GM19467 (cell line): ENCODE data around the gene CENPP.

ENCODE experiments used
- ATAC-seq: cut with Tn5 transposase; IDR thresholded peaks from one replicate; pipeline ENCODE4 v1.9.1; 2021; ENCODE audit warnings: mild to moderate bottlenecking, moderate library complexity; ENCODE audit not compliant: unreplicated experiment

Gene CENPP

GRCh38 chr9:92325269-92325990, at the start of gene CENPP, which contains the start of gene NOL8:
Gene CENPP, plus strand, starts transcription at chr9:92325953.
Gene NOL8, minus strand, starts transcription at chr9:92325350. Its CDS starts 1,189 bp downstream, at chr9:92324161.
- ATAC-seq: peak; percentile 84

DNA sequence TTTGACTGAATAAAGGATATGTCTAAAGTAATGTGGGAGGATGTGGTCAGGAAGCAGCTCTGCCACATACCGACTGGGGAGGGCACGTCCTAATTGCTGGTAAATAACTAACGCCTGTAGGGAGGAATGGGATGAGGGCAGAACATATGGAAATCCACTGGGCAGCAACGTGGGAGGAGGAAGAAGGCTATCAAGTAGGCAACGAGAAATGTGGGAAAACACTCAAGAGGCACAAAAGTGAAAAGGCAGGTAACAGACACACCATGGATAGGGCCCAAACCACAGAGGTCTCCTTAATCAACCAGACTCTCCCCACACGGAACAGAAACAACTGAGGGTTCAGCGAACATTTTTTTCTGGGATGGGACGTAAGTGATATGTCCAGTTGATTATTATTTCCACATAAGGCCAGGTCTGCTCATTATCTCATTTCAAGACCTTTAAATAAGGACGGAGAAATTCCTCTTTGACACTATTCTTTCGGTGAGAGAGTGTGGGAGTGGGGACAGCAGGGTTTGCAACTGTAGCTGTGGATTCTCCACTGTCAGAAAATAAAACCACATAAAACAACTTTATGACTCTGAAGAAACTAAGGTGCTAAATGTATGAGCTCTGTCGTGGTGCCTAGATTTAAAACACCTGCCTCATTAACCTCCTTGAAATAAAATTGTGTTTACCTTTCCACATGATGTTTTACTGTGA, 49.3 kb upstream of the CENPP start:
- ATAC-seq: no peak

DNA sequence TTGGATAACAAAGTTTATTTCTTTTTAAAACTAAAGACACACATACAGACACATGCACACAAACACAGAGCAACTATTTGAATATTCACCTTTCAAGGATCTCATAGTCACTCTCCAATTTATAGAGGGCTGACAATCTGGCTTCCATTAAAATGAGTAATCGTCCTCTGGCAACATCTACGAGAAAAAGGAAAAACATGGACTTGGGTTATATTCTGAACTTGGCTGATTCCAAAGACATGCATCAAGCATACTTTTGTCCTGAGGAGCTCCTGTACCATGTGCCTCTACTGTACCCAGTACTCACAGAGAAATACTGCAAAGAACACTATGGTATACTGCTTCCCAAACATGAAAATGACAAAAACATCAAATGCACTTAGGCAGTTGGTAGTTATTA, 47.6 kb upstream of the CENPP start:
- no peak for ATAC-seq

- ATAC-seq: no peak
Observed at GRCh38 chr9:92279302-92279701, 46.5 kb upstream of the CENPP start.

DNA sequence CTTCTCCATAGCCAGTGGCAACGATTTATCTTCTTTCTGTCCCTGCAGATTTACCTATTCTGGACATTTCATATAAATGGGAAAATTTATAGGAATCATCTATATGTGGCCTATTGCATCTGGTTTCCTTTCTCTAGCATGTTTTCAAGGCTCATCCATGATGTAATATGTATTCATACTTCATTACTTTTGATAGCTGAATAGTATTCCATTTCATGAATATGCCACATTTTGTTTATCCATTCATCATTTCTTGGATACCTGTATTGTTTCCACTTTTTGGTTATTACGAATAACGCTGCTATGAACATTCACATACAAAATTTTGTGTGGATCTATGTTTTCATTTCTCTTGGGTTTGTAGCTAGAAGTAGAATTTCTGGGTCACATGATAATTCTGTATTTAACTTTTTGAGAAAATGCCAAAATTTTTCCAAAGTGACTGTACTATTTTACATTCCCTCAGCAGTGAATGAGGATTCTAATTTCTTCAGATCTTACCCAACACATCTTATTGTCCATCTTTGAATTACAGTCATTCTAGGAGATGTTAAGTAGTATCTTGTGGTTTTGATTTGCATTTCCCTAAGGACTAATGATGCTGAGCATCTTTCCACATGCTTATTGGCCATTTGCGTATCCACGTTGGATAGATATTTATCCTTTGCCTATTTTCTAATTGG, 35.9 kb upstream of the CENPP start:
- no peak for ATAC-seq

DNA sequence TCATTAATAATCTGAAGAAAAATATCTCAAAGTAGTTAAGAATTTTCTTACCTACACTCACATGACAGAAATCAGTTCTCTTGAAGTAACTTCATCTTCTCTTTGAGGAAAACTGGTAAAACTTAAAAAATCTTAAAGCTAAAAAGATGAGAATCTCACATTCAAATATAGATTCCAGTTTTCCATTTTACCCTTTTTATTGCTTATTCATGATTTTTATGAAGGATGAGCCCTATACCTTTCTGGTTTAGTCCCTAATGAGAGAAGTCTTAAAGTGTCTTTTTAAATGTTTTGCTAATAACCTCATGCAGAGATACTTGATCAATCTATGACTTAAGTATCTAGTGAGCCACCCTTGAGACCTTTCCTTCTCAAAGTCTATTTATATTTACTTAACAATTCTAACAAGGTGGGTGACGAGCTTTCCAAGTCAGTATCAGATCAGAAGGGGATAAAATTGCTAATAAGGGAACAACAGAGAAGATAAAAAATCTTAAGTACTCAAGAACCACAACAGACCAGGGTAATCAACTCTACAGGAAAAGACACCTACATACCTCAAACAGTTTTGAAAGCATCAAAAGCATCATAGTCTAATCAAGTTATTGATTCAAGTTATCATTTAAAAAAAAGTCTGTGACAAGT, 34.8 kb upstream of the CENPP start:
- no peak for ATAC-seq

- no peak for ATAC-seq
Observed at GRCh38 chr9:92291577-92291976, 34.2 kb upstream of the CENPP start.

GRCh38 chr9:92292338-92293074, 33.2 kb upstream of the CENPP start:
- ATAC-seq: no peak

DNA sequence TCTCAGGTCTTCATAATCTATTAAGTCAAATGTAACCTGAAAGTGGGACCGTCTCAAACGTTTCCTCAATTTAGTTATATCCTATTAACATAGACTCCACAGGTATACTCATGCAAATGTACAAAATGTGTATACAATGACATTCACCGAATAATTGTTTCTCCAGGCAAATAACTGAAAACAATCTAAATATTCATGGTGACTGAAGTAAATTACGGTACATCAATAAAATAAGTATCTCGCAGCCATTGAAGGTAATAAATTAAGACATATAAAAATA, 32.7 kb upstream of the CENPP start:
- ATAC-seq: no peak

- peak; percentile 96 for ATAC-seq
Observed at GRCh38 chr9:92293452-92294296, 32.1 kb upstream of the CENPP start, which contains the start of gene IARS1. Gene IARS1, minus strand, starts transcription at chr9:92293697. Its CDS starts 4,278 bp downstream, at chr9:92289419.

GRCh38 chr9:92294297-92294676, 31.5 kb upstream of the CENPP start:
- no peak for ATAC-seq

DNA sequence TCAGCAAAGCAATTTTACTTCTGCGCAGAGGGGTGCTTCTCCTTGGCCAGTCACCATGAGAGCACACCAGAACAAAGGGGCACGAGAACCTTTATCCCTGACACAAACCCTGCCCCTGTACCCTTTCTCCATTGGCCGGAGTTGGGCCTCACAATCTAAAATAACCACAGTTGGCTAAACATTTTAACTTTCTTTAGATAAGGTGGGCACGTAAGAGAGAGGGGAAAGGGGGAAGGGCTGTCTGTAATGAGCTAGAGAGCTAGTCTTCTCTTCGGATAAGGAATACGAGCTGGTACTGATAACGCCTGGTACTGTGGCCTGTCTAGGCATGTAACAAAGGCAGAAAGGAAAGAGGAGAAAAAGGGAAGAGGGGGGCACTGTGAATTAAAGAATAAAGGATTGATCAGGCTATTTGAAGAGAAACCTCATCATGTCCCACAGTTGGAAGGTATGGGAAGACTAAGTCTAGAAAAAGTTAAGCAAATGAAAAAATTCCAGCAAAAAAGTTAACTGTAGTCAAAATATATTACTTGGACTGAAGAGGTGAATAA, 30.4 kb upstream of the CENPP start:
- no peak for ATAC-seq

DNA sequence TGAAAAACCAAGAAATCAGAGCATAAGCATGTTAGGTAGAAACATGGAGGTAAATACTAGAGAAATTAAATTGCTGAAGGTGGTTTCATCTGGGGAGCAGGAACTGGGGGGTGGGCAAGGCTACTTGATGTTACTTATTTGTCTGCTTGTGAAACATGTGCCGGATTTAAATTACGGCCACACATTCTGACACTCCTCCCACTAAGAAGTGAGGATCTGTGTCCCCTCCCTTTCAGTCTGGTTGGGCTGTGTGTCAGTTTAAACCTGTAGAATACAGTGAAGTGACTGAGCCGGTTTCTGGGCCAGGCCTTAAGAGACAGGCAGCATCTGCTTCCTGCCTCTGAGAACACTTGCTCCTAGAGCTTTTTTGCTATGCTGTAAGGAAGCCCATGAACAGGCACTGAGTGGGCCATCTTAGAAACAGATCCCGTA, 29.9 kb upstream of the CENPP start:
- ATAC-seq: no peak

DNA sequence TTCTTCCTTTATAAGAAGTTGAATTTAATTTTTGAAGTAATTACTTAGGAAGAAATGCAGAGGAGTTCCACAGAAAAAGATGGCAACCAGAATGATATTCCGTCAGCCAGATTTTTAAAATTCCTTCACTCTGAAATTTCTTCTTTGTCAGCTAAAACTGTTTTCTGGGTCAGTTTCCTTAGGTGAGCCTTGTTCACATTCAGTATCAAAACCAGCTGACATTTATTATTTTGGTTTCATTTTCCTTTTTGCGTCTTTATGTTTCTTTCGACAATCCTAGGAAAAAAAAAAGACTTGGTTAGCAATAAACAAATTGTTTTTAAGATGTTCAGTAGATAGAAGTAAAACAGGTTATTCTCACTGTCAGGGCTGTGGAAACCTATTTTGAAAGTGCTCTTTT, 28.1 kb upstream of the CENPP start:
- ATAC-seq: no peak

GRCh38 chr9:92298036-92298435, 27.7 kb upstream of the CENPP start:
- no peak for ATAC-seq

DNA sequence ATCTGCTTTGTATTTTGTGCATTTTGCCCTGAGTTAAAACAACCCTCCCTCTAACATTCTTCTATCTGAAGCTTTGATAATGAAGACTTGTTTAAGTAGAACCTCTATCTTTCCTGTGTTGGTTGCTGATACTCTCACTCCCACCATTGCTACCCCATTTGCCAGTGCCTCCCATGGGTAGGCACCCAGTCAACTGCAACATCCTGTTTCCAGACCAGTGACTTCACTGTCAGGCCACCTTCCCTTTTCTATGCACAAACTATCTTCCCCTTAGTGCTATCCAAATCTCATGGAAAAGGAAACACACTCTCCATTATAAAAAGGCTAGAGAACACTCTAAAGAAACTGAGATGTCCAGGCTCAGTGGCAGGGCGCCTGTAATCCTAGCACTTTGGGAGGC, 26.6 kb upstream of the CENPP start:
- ATAC-seq: no peak

DNA sequence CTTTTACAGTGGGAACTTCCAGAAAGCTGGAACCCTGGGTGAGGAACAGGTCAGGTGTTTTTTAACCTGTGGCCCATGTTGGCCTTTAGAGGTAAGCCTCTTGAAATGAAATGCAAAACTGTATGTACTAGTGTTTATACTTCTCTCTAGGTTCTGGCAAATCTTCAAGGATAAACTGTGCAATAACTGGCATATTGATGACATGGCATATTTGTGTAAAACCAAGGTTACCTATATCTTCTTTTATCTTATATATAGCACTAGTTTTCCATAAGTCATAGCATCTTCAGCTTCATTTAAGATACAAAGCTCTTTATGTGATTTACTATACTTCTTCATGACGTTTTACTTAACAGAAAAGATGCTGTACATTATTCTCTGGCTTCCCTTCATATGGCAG, 24.8 kb upstream of the CENPP start:
- no peak for ATAC-seq

GRCh38 chr9:92308893-92309292, 16.9 kb upstream of the CENPP start:
- no peak for ATAC-seq

- no peak for ATAC-seq
Observed at GRCh38 chr9:92310562-92310961, 15.2 kb upstream of the CENPP start.
